ENCODE data around the gene ABL1. TPM values are rescaled to one million over a fixed set of nuclear protein-coding genes. Genes with fewer than 3 reads are reported as not detected.

ABL1 gene
- total RNA-seq, 1 experiment from 2014 or later: 11.4 TPM

- no peak for DNase-seq (ENCODE audit: low read depth)
Observed at GRCh38 chr9:130930804-130931349, 95.8 kb downstream of the ABL1 start.

- no peak for DNase-seq (ENCODE audit: low read depth)
Observed at GRCh38 chr9:130931508-130932254, 96.6 kb downstream of the ABL1 start.

DNA sequence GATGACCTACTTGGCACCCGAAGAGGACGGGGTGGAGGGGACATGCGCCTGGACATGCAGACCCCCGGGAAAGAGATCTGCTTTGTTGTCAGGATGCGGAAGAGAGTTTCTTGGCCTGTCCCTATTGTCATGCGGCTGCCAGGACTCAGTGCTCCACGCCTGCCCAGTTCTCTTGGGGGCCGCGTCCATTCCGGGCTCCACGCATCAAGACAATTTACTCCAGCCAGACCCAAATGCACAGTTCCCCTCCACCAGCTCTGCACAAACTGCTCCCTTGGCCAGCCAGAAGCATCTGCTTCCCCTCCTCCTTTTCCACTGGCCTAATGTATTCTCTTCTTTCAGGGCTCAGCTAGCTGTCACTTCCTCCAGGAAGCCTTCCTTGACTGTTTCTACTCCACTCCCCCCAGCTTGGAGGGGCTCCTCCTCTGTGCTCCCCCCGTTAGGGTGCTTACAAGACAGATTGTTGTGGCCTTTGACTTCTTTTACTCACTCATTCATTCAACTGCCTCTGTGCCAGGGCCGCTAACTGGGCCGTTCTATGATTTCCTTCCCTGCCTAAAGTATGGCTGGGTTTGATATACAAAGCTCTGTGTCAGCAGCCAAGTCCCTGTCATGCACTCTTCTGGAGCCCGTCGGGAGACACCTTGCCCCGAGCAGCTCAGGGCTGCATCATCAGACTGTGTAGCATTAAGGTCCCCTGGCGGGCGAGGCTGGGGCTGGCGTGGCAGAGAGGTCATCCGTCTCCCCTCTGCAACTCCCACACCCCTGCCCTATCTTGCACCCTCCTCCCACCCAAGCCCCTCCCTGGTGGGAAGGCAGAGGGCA, 97.4 kb downstream of the ABL1 start:
- DNase-seq (ENCODE audit: low read depth): peak; percentile 64

DNA sequence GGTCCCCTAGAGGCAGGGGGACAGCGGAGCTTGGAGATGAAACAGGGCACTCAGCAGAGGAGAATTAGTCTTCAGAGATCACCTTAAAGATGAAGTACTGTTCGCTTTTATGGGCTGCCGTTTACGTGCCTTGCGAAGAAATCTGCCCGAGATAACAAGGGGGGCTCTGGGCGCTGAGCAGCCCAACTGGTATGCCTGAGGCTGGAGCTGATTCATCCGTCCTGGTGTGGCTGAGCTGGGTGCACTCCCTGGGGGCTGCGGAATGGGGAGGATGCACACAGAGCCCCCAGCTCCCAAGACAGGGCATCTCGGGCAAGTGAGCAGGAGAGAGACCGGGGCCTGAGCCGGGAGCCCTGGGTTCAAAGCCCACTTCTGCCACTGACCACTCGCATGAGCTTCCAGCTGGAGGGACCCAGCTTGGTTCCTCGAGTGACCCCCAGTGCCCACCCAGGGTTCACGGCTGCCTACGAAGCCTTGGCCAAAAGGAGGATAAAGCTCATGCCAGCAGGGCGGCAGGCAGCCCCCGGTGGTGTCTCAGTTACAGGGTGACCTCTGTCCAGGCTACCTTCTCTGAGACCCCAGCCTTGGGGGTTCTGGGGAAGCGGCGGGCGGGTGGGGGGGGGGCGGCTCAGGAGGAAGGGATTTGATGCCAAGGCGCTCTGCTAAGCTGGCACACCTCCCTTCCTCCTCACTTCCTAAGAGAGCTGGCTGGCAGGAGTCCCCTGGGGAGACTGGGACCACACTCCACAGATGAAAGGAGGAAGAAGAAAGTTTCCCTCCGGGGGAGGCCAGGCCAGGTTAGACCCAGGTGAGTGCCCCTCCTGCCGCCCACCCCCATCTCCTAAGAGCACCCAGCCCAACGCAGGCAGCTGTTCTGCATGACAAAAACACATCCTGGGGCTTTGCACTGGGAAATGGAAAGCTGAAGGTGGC, 98.3 kb downstream of the ABL1 start:
- peak; percentile 79 for DNase-seq (ENCODE audit: low read depth)

- DNase-seq (ENCODE audit: low read depth): no peak
Observed at GRCh38 chr9:130934246-130934645, 99.2 kb downstream of the ABL1 start.

DNA sequence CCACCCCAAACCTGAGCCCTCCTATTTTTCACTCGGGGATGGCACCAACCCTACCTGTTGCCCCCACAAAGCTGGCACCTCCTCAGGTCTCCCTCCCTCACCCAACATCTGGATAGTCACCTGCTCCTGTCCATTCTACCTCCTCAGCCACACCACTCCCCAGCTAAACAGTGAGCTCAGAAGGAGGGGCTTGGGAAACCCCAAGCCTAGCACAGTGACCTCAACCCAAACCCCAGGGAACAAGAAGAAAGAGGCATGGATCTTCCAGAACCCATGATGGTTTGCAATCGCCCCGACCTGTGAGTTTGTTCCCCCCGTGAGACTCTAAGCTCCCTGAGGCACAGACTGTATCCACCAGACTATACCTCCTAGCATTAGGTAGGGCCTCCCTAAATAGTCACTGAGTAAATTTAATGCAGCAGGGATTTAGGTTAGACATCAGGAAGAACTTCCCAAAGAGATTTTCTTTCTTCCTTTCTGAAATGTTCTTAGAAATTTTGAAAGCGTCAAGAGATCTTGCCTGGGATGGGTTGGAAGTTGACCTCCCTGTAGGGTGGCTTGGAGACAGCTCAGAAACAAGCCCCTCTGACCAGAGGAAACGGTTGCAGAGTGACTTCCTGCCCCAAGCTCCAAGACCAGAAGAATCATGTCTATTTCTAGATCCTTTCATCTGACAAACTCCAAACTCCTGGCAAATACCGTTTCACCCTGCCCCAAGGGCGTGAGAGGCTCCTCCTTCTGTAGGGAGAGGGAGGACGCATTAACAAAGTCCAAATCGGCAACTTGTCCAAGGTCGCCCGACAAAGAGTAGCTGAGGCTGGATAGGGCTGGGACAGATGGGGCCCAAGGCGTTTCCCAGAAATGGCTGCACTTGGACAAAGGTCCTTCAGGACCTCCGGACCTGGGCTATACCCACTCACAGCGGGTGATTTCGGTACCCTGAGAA, 99.9 kb downstream of the ABL1 start:
- peak; percentile 74 for DNase-seq (ENCODE audit: low read depth)

GRCh38 chr9:130935648-130936271, 100.7 kb downstream of the ABL1 start:
- DNase-seq (ENCODE audit: low read depth): peak; percentile 21

DNA sequence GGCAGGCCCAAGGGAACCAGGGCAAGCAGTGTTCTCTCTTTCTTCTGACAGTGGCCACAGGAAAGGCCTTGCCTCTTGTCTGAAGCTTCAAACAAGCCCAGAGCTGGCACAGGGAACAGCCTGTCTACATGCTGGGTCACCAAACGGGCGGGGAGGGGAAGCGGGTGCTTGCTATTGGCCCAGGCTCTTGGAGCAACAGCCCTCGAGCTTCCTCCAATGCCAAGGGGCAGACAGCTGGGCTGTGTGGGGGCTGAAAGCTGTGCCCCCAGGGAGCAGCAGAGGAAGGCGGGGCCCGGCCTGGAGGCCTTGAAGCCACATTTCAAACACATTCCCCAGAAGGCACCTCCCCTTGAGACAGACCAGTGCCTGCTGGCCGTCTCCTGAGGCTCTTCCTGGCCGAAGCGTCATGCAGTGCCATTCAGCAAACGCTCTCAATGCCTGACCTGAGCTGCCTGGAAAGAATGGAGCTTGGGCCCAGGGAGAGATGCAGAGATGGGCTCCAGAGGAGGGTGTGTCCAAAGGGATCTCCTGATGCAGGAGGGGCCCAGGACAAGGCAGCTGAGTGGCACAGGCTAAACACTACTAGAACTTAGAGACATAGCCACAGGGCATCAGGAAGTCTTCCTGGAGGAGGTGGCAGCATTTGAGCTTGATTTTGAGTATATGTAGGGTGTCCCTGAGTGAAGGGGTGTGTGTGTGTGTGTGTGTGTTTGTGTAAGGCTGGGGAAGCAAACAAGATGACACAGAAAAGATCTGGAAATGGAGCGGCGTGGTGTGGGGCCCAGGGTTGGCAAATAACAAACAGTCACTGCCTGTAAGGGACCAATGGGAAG, 101.4 kb downstream of the ABL1 start:
- peak; percentile 90 for DNase-seq (ENCODE audit: low read depth)

Other genes with a start within 250 kb of the ABL1 start
- not detected in 2 replicates for gene PRDM12, start 170.7 kb upstream of the ABL1 start, total RNA-seq (2014; rRNA removed; shearing (Covaris generic))
- gene EXOSC2, start 141.5 kb upstream of the ABL1 start, total RNA-seq (2014; rRNA removed; shearing (Covaris generic)): 33.9 and 40.7 TPM in 2 replicates
- not detected in 2 replicates for gene QRFP, start 61.6 kb downstream of the ABL1 start, total RNA-seq (2014; rRNA removed; shearing (Covaris generic))
- 15.6 and 16.9 TPM in 2 replicates for gene FIBCD1, start 104.0 kb downstream of the ABL1 start, total RNA-seq (2014; rRNA removed; shearing (Covaris generic))
- 0.20 TPM in 1 of 2 replicates, not detected in the other for gene LAMC3, start 173.9 kb downstream of the ABL1 start, total RNA-seq (2014; rRNA removed; shearing (Covaris generic))